Body of pancreas (tissue), 4 donors: Measurements from ENCODE around the gene PHLDB1.

Experiments used
- CTCF ChIP-seq, 7 experiments: fragments of 450-650 bp in 4 of 7; fragments of 200-600 bp in 3 of 7; sonication (generic) in 3 of 7; IDR thresholded peaks; one replicate each; pipeline ENCODE4 v1.5.1; 2016 to 2019; ENCODE audit warnings: antibody characterized with exemption in 7 of 7
- POLR2A ChIP-seq, 3 donors: fragments of 450-650 bp; IDR thresholded peaks; one replicate each; pipeline ENCODE4 v1.6.1; 2016; ENCODE audit warnings: antibody characterized with exemption in 3 of 3, mild to moderate bottlenecking in 2 of 3

GRCh38 chr11:118657709-118658428, 50.5 kb downstream of the PHLDB1 start:
- TF ChIP-seq CTCF (IDR thresholded peaks at IDR 0.05), result no peak
- no peak for TF ChIP-seq POLR2A (IDR thresholded peaks at IDR 0.05)
